GM19468 (cell line): ENCODE measurements around the gene FADD.
"Not testable (repeated sequence)": the region's sequence is repeated elsewhere in the genome, so short reads cannot be mapped to it uniquely, and the experiment has no call there.

ENCODE experiments used
- ATAC-seq: cut with Tn5 transposase; IDR thresholded peaks from one replicate; pipeline ENCODE4 v1.9.1; 2021; ENCODE audit warnings: mild to moderate bottlenecking, moderate library complexity, moderate number of reproducible peaks; ENCODE audit not compliant: unreplicated experiment; ENCODE audit errors: extremely low read depth

The FADD gene

GRCh38 chr11:70176940-70177689 is 26.0 kb upstream of the FADD start:
- no peak for ATAC-seq

GRCh38 chr11:70180906-70181305 is 22.2 kb upstream of the FADD start:
- ATAC-seq = no peak

GRCh38 chr11:70182266-70182665 is 20.8 kb upstream of the FADD start:
- ATAC-seq = no peak

GRCh38 chr11:70183032-70183431 is 20.1 kb upstream of the FADD start:
- no peak for ATAC-seq

DNA sequence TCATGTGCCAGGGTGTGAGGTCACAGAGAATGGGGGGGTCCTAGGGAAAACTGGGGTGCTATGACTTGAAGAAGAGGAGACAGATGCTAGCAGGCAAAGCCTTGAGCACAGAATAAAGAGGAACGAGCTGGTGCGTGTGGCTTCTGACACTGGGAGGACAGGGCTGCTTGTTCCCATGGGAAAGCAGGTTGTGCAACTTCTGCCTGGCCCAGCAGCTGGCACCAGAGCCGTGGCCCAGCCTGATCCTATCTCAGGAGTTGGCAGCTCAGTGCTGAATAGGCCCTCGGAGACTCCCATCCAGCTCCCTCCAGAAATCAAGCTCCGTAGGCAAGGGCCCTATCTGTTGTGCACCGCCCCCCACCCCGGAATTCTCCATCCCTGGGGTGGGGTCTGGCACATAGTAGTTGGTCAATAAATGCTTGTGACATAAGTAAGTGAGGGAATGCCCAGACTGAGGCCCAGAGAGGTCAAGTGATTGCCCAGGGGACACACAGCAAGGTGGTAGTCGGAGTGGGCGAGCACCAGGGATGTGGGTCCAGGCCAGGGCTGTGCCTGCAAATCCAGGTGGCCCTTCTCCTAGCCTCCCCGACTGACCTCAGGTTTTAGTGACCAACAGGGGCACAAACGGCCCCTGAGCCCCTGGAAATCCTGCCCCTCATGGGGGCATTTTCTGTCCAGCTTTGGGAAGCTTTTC is 19.5 kb upstream of the FADD start:
- no peak for ATAC-seq

DNA sequence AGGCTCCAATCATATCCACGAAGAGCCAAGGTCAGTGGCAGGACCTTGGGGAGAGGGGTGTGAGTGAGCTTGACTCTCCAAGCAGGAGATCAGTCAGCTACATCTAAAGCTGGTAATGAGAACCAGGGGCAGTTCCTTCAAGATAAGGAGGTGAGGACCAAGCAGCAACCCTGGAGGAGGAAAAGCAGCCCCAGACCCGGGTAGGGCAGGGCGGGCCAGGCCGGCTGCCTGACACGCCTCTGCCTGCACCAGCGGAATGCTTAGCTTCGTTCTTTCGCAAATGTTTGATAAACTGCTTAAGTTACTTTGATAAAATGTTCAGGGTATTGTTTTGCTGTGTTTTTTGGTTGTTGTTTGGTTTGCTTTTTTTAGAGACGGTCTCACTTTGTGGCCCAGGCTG is 18.7 kb upstream of the FADD start:
- ATAC-seq = no peak

- no peak for ATAC-seq
Observed at GRCh38 chr11:70185348-70186055, 17.6 kb upstream of the FADD start.

- ATAC-seq = no peak
Observed at GRCh38 chr11:70186420-70186819, 16.7 kb upstream of the FADD start.

- ATAC-seq = no peak
Observed at GRCh38 chr11:70186936-70187335, 16.2 kb upstream of the FADD start.

- ATAC-seq = no peak
Observed at GRCh38 chr11:70187771-70188170, 15.3 kb upstream of the FADD start.

DNA sequence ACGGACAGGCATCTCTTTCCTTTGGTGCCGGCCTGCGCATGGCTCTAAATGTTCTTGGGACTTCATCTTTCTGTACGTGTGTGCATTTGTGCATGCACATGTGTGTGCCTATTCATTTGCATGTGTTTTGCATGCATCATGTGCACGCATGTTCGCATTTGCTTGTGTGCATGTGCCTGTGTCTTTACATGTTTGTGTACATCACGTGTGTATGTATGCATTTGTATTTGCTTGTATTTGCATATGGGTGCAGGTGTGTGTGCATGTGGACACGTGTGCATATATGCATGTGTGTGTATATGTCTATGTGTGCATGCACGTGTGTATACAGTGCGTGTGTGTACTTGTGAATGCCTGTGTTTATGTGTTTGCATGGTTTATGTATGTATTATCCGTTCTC is 13.5 kb upstream of the FADD start:
- no peak for ATAC-seq

DNA sequence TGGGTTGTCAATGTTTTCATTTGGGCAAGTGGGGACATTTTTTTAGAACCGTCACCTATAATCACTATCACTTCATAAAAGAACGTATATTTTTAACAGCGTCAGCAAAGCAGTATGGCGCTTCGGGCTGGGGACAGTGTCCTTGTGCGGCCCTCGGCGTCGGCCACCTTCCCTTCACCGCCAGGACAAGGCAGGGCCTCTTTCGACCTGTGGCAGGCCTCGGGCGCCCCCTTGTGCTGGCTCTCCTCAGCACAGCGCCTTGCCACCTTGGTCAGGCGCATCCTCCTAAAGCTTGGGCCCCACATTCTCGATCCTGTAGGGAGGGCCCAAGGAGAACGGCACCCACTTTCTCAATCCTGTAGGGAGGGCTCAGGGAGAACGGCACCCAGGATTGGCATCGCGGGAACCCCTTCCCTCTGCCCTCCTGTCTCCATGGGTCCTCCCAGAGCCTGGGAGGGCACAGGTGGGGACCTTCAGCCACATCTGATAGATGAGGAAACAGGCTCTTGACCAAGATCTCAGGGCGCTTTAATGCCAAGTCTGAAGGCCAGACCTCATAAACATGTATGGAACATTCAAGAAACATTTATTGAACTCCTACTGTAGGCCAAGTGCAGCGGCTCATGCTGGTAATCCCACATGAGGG is 11.5 kb upstream of the FADD start:
- no peak for ATAC-seq

GRCh38 chr11:70192666-70193410 is 10.3 kb upstream of the FADD start:
- ATAC-seq = no peak

DNA sequence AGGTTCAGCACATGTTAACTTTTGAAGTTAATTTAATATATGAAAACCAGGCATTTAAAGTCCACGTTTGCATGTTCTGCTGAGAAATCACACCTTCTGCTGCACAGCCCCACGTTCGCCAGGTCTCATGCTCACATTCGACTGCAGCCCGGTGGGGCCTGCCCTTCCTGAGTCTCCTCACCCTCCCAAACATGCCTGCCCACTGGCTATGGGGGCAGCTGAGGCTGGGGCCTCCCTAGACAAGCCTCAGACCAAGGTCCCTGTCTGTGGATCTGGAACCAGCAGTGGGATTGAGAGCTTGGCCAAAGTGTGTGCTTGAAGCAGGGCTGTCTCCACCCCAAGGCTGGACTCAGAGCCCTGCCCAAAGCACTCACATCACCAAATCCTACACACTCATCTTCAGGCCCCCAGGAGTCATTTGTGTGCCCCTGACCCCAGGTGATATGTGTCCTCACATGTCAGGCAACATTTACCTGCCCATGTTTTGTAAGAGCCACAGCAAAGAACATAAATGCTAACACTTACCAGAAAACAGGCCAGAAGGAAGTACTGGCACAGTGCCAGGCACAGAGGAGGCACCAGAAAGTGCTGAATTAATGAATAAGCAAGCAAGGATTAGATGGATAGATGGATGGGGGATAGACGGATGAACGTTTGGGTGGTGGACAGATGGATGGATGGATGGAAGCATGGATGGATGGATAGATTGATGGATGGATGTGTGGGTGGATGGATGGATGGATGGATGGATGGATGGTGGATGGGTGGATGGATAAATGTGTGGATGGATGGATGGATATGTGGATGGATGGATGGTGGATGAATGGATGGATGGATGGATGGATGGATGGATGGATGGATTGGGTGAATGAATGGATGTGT is 9.4 kb upstream of the FADD start:
- ATAC-seq = no peak

DNA sequence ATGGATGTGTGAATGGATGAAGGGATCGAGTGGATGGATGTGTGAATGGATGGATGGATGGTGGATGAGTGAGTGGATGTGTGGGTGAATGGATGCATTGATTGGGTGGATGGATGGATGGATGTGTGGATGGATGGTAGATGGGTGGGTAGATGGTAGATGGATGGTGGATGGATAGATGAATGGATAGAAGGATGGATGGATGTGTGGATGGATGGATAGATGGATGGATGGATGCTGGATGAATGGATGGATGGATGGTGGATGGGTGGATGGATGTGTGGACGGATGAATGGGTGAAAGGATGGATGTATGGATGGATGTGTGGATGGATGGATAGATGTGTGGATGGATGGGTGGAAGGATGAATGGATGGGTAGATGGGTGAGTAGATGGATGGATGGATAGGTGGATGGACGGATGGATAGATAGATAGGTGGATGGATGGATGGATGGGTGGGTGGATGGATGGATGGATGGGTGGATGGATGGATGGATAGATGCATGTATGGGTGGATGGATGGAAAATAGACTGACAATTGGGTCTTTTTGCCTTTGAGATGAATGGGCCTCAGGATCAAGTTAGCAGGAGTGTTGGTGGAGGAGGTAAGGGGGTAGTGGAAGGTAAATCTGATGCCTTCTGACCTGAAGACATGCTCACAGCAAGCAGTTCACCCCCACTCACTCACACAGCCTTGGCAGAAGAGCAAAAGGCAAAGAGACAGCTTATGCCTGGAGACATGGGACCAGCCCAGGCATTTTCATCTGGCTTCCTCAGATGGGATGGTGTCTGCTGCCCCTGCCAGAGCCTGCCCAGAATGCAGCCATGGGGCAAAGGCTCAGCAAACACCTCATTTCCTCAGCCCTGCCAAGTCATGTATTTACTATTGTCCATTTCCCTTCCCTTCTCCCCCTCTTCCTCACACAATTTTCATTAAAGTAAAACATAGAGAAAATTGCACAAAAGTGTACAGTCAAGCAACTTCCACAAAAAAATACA is 8.0 kb upstream of the FADD start:
- no peak for ATAC-seq

- no peak for ATAC-seq
Observed at GRCh38 chr11:70200212-70200844, 2.8 kb upstream of the FADD start.

DNA sequence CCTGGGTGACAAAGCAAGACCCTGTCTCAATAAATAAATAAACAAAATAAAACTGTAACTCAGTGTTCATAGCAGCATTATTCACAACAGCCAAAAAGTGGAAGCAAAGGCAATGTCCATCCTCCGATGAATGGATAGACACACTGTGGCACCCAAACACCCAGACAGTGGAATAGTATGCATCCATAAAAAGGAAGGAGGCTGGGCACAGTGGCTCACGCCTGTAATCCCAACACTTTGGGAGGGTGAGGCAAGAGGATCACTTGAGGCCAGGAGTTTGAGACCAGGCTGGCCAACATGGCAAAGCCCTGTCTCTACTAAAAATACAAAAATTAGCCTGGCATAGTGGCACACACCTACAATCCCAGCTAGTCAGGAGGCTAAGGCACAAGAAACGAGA is 2.0 kb upstream of the FADD start:
- ATAC-seq = not testable (repeated sequence)
